AG10803 (cell line): ENCODE results near the gene BET1L.

Experiments used
- DNase-seq: peaks from one replicate; pipeline ENCODE4 v3.0.0; 2010; ENCODE audit warnings: low read depth
- H3K4me3 ChIP-seq: 2 replicates; pipeline ENCODE4 v1.5.1; 2011; ENCODE audit warnings: mild to moderate bottlenecking, low read length, control low read depth
- CTCF ChIP-seq: conservative IDR thresholded peaks from 2 replicates; pipeline ENCODE4 v1.5.1; 2011; ENCODE audit warnings: mild to moderate bottlenecking, low read length, control low read depth, inconsistent platforms

The BET1L gene

GRCh38 chr11:207208-207862 lies at the start of gene BET1L, which contains the start of gene RIC8A:
BET1L (minus strand) TSS chr11:207399; CDS start chr11:207321, 78 bp downstream.
RIC8A (plus strand) TSS chr11:207708; CDS start chr11:208855, 1,147 bp downstream.
- peak; percentile 99 for DNase-seq
- peak within 1 kb of the TSS; percentile 99 for H3K4me3 ChIP-seq
- no peak for TF ChIP-seq CTCF

- H3K4me3 ChIP-seq, result no peak overlapping the region
- TF ChIP-seq CTCF, result no peak
- no peak for DNase-seq
Observed at GRCh38 chr11:255816-256215, 48.6 kb upstream of the BET1L start.

GRCh38 chr11:255176-255575 lies 48.0 kb upstream of the BET1L start:
- no peak for TF ChIP-seq CTCF
- DNase-seq, result peak; percentile 19
- H3K4me3 ChIP-seq, result no peak overlapping the region

- no peak for TF ChIP-seq CTCF
- DNase-seq, result no peak
- no peak overlapping the region for H3K4me3 ChIP-seq
Observed at GRCh38 chr11:253886-254270, 46.7 kb upstream of the BET1L start.

GRCh38 chr11:253160-253885 lies 46.1 kb upstream of the BET1L start:
- H3K4me3 ChIP-seq, result no peak overlapping the region
- DNase-seq, result no peak
- no peak for TF ChIP-seq CTCF

- no peak overlapping the region for H3K4me3 ChIP-seq
- no peak for DNase-seq
- no peak for TF ChIP-seq CTCF
Observed at GRCh38 chr11:252666-253065, 45.5 kb upstream of the BET1L start.

- TF ChIP-seq CTCF, result 0 out of 2 replicates have a peak, but pooled peaks have one; percentile 4
- peak; percentile 15 for DNase-seq
- H3K4me3 ChIP-seq, result no peak overlapping the region
Observed at GRCh38 chr11:251550-251949, 44.4 kb upstream of the BET1L start.
